Measurements from ENCODE around the gene FHDC1.

GRCh38 chr4:152946446-152946845, 10.3 kb downstream of the FHDC1 start:
- TF ChIP-seq CTCF (IDR thresholded peaks at IDR 0.05) (no peak), POLR2A (IDR thresholded peaks at IDR 0.05) (no peak)

Measured in esophagus squamous epithelium (tissue), 4 donors.